ENCODE measurements around the gene IL16. TPM values are rescaled to one million over a fixed set of nuclear protein-coding genes. Genes with fewer than 3 reads are reported as not detected.

IL16 gene
- total RNA-seq, 2 experiments from 2014 or later = 76.0 to 81.3 TPM

DNA sequence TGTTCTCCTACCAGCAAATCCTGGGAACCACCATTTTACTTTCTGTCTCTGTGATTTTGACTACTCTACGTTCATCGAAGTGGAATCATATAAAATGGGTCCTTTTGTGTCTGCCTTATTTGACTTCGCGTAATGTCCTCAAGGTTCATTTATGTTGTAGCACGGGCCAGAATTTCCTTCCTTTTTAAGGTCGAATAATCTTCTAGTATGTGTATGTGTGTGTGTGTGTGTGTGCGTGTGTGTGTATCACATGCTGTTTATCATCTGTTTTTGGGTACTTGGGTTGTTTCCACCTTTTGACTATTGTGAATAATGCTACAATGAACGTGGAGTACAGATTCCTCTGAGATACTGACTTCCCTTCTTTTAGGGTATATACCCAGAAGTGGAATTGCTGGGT is 91.9 kb downstream of the IL16 start:
- no peaks in the 10 kb centered on the region for H3K9me3 ChIP-seq (ENCODE audit: low read length)
- no peak overlapping the region for H3K27ac ChIP-seq (ENCODE audit: low read depth, low read length, poor library complexity, severe bottlenecking)
- H3K4me2 ChIP-seq (ENCODE audit: low read length) = no peak overlapping the region
- BruUV-seq (replicated peaks) = no TSS peak
- peaks cover 81% of the 10 kb centered on the region for H3K4me1 ChIP-seq (ENCODE audit: insufficient read depth, low read length, poor library complexity, severe bottlenecking)
- POLR2A ChIA-PET = no interaction called here
- no peak overlapping the region for H3K4me3 ChIP-seq (ENCODE audit: low read depth, low read length, poor library complexity, severe bottlenecking)
- DNase-seq (ENCODE audit: low spot score) = no peak
- H3K36me3 ChIP-seq (ENCODE audit: insufficient read depth, low read length) = no peaks in the 10 kb centered on the region
- intact Hi-C loops (cut with micrococcal nuclease; ENCODE audit: unreplicated experiment) = no loop called here
- no peaks in the 10 kb centered on the region for H4K20me1 ChIP-seq (ENCODE audit: insufficient read depth, low read length)
- TF ChIP-seq EZH2phosphoT487 (IDR thresholded peaks at IDR 0.05; ENCODE audit: borderline replicate concordance, low read depth, low read length) = no peak
- TF ChIP-seq, protein P1, sequence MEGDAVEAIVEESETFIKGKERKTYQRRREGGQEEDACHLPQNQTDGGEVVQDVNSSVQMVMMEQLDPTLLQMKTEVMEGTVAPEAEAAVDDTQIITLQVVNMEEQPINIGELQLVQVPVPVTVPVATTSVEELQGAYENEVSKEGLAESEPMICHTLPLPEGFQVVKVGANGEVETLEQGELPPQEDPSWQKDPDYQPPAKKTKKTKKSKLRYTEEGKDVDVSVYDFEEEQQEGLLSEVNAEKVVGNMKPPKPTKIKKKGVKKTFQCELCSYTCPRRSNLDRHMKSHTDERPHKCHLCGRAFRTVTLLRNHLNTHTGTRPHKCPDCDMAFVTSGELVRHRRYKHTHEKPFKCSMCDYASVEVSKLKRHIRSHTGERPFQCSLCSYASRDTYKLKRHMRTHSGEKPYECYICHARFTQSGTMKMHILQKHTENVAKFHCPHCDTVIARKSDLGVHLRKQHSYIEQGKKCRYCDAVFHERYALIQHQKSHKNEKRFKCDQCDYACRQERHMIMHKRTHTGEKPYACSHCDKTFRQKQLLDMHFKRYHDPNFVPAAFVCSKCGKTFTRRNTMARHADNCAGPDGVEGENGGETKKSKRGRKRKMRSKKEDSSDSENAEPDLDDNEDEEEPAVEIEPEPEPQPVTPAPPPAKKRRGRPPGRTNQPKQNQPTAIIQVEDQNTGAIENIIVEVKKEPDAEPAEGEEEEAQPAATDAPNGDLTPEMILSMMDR (conservative IDR thresholded peaks at IDR 0.05; ENCODE audit: low read length) = no peak
- H3K79me2 ChIP-seq (ENCODE audit: insufficient read depth, low read depth, low read length) = no peaks in the 10 kb centered on the region
- CTCF ChIA-PET (ENCODE audit: unreplicated experiment) = no interaction called here
- no peaks in the 10 kb centered on the region for H3K9me2 ChIP-seq (ENCODE audit: insufficient read depth, low read length)
- no peak overlapping the region for H2AFZ ChIP-seq (ENCODE audit: low read length)

DNA sequence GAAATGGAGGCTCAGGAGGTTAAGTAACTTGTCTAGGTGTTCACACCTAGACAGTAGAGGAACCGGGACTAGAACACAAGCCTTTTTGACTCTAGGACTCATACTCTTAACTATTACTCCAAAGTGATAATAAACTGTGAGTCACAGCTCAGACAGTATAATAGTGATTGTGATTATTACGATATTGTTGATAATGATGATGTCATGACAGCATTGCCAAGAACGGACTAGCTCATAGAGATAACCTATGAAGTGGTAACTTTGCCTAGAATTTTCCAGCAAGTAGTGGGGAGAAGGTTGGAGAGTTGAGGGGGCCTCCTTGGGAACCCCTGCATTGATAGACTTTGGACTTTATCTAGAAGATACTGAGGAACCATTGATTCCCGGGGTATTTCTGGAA is 93.2 kb downstream of the IL16 start:
- Histone ChIP-seq H3K9me3 (ENCODE audit: low read length) (no peaks in the 10 kb centered on the region), H2AFZ (ENCODE audit: low read length) (no peak overlapping the region), H3K9me2 (ENCODE audit: insufficient read depth, low read length) (no peaks in the 10 kb centered on the region), H3K79me2 (ENCODE audit: insufficient read depth, low read depth, low read length) (no peaks in the 10 kb centered on the region), H3K27ac (ENCODE audit: low read depth, low read length, poor library complexity, severe bottlenecking) (no peak overlapping the region), H3K4me3 (ENCODE audit: low read depth, low read length, poor library complexity, severe bottlenecking) (no peak overlapping the region), H3K4me1 (ENCODE audit: insufficient read depth, low read length, poor library complexity, severe bottlenecking) (peaks cover 77% of the 10 kb centered on the region), H3K4me2 (ENCODE audit: low read length) (no peak overlapping the region), H3K36me3 (ENCODE audit: insufficient read depth, low read length) (no peaks in the 10 kb centered on the region), H4K20me1 (ENCODE audit: insufficient read depth, low read length) (no peaks in the 10 kb centered on the region)
- intact Hi-C loops (cut with micrococcal nuclease; ENCODE audit: unreplicated experiment) = loop anchor here (10.0 kb wide), 1 partner anchor 755 kb away; the partner anchor contains the start of gene MEX3B
- no peak for DNase-seq (ENCODE audit: low spot score)
- CTCF ChIA-PET (ENCODE audit: unreplicated experiment) = interaction anchor here (1.1 kb wide), 1 partner anchor 23 kb away, joined by 4 read pairs; no protein-coding TSS in a partner anchor
- POLR2A ChIA-PET = interaction anchor here (0.8 to 3.3 kb wide), 6 partner anchors 10 to 299 kb away, joined by 3 to 27 read pairs (median 4); no protein-coding TSS in a partner anchor
- BruUV-seq (replicated peaks) = no TSS peak
- TF ChIP-seq, protein P1 (conservative IDR thresholded peaks at IDR 0.05; ENCODE audit: low read length) = no peak
- no peak for TF ChIP-seq EZH2phosphoT487 (IDR thresholded peaks at IDR 0.05; ENCODE audit: borderline replicate concordance, low read depth, low read length)

GRCh38 chr15:81291916-81292522 is 95.3 kb downstream of the IL16 start:
- no TSS peak for BruUV-seq (replicated peaks)
- Histone ChIP-seq H3K9me2 (ENCODE audit: insufficient read depth, low read length) (no peaks in the 10 kb centered on the region), H3K4me3 (ENCODE audit: low read depth, low read length, poor library complexity, severe bottlenecking) (peak overlapping the region; percentile 92), H2AFZ (ENCODE audit: low read length) (peak overlapping the region; percentile 44; the same call in 1 of the 2 replicates), H3K9me3 (ENCODE audit: low read length) (no peaks in the 10 kb centered on the region), H3K79me2 (ENCODE audit: insufficient read depth, low read depth, low read length) (peaks cover 3% of the 10 kb centered on the region), H3K4me2 (ENCODE audit: low read length) (peak overlapping the region; percentile 91), H4K20me1 (ENCODE audit: insufficient read depth, low read length) (no peaks in the 10 kb centered on the region), H3K36me3 (ENCODE audit: insufficient read depth, low read length) (peaks cover 1% of the 10 kb centered on the region), H3K27ac (ENCODE audit: low read depth, low read length, poor library complexity, severe bottlenecking) (peak overlapping the region; percentile 98), H3K4me1 (ENCODE audit: insufficient read depth, low read length, poor library complexity, severe bottlenecking) (peaks cover 73% of the 10 kb centered on the region)
- intact Hi-C loops (cut with micrococcal nuclease; ENCODE audit: unreplicated experiment) = loop anchor here (2.0 to 10.0 kb wide), 3 partner anchors 25 to 753 kb away; partner anchors contain the start of genes MESD and MEX3B
- ChIA-PET CTCF (ENCODE audit: unreplicated experiment) (interaction anchor here (0.6 to 1.7 kb wide), 4 partner anchors 9 to 26 kb away, joined by 3 to 6 read pairs (median 4); no protein-coding TSS in a partner anchor), POLR2A (interaction anchor here (0.6 to 3.3 kb wide), 12 partner anchors 9 to 879 kb away, joined by 3 to 27 read pairs (median 5); partner anchors contain the start of gene STARD5)
- peak; percentile 56 for DNase-seq (ENCODE audit: low spot score)
- TF ChIP-seq, protein P1 (conservative IDR thresholded peaks at IDR 0.05; ENCODE audit: low read length) = no peak
- no peak for TF ChIP-seq EZH2phosphoT487 (IDR thresholded peaks at IDR 0.05; ENCODE audit: borderline replicate concordance, low read depth, low read length)

Data from OCI-LY7 (cell line).